ENCODE measurements around the gene TMEM132D. TPM values are rescaled to one million over a fixed set of nuclear protein-coding genes. Genes with fewer than 3 reads are reported as not detected.

Gene TMEM132D
- polyA plus RNA-seq, 1 experiment, result 0.02 TPM

- Histone ChIP-seq H3K36me3 (ENCODE audit: control insufficient read depth, insufficient read depth, low read length) (no peaks in the 10 kb centered on the region), H3K27me3 (ENCODE audit: control insufficient read depth, insufficient read depth, low read length) (no peaks in the 10 kb centered on the region), H3K4me3 (ENCODE audit: low read depth, low read length) (no peak overlapping the region)
- TF ChIP-seq, protein P1, sequence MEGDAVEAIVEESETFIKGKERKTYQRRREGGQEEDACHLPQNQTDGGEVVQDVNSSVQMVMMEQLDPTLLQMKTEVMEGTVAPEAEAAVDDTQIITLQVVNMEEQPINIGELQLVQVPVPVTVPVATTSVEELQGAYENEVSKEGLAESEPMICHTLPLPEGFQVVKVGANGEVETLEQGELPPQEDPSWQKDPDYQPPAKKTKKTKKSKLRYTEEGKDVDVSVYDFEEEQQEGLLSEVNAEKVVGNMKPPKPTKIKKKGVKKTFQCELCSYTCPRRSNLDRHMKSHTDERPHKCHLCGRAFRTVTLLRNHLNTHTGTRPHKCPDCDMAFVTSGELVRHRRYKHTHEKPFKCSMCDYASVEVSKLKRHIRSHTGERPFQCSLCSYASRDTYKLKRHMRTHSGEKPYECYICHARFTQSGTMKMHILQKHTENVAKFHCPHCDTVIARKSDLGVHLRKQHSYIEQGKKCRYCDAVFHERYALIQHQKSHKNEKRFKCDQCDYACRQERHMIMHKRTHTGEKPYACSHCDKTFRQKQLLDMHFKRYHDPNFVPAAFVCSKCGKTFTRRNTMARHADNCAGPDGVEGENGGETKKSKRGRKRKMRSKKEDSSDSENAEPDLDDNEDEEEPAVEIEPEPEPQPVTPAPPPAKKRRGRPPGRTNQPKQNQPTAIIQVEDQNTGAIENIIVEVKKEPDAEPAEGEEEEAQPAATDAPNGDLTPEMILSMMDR (IDR thresholded peaks at IDR 0.05; ENCODE audit: insufficient read depth, low read depth, low read length), result no peak
- DNase-seq (ENCODE audit: low read depth), result no peak
- ChIA-PET CTCF (no interaction called here), POLR2A (no interaction called here)
Measured at GRCh38 chr12:129615001-129615400, 288.8 kb downstream of the TMEM132D start.

- TF ChIP-seq, protein P1 (IDR thresholded peaks at IDR 0.05; ENCODE audit: insufficient read depth, low read depth, low read length), result no peak
- H3K36me3 ChIP-seq (ENCODE audit: control insufficient read depth, insufficient read depth, low read length), result no peaks in the 10 kb centered on the region
- H3K27me3 ChIP-seq (ENCODE audit: control insufficient read depth, insufficient read depth, low read length), result no peaks in the 10 kb centered on the region
- no peak overlapping the region for H3K4me3 ChIP-seq (ENCODE audit: low read depth, low read length)
- POLR2A ChIA-PET, result no interaction called here
- DNase-seq (ENCODE audit: low read depth), result no peak
- CTCF ChIA-PET, result no interaction called here
Measured at GRCh38 chr12:129614221-129614885, 289.5 kb downstream of the TMEM132D start.

- no peaks in the 10 kb centered on the region for H3K36me3 ChIP-seq (ENCODE audit: control insufficient read depth, insufficient read depth, low read length)
- no peak for DNase-seq (ENCODE audit: low read depth)
- TF ChIP-seq, protein P1 (IDR thresholded peaks at IDR 0.05; ENCODE audit: insufficient read depth, low read depth, low read length), result no peak
- POLR2A ChIA-PET, result no interaction called here
- CTCF ChIA-PET, result no interaction called here
- H3K4me3 ChIP-seq (ENCODE audit: low read depth, low read length), result no peak overlapping the region
- no peaks in the 10 kb centered on the region for H3K27me3 ChIP-seq (ENCODE audit: control insufficient read depth, insufficient read depth, low read length)
Measured at GRCh38 chr12:129613314-129613713, 290.5 kb downstream of the TMEM132D start.

GRCh38 chr12:129610601-129611120 lies 293.2 kb downstream of the TMEM132D start:
- TF ChIP-seq, protein P1 (IDR thresholded peaks at IDR 0.05; ENCODE audit: insufficient read depth, low read depth, low read length), result no peak
- Histone ChIP-seq H3K36me3 (ENCODE audit: control insufficient read depth, insufficient read depth, low read length) (no peaks in the 10 kb centered on the region), H3K27me3 (ENCODE audit: control insufficient read depth, insufficient read depth, low read length) (no peaks in the 10 kb centered on the region), H3K4me3 (ENCODE audit: low read depth, low read length) (no peak overlapping the region)
- POLR2A ChIA-PET, result no interaction called here
- CTCF ChIA-PET, result no interaction called here
- DNase-seq (ENCODE audit: low read depth), result no peak

DNA sequence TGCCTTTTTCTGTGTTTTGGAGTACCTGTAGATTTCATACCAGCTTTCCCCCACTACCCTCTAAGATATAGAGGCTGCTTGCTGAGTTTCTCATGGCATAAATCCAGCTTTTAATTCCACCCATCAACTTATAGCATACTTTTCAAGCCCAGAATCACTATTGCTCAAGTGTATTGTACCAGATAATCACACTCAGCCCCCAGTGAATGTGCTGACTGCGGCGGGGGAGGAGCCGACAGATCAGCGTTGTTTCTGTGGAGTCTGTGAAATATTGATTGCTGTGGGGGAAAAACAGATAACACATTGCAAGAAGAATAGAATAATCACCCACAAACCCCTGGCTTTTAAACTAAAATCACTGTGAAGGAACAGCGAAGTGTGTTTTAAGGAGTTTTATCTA lies 296.1 kb downstream of the TMEM132D start:
- ChIA-PET POLR2A (no interaction called here), CTCF (no interaction called here)
- TF ChIP-seq, protein P1 (IDR thresholded peaks at IDR 0.05; ENCODE audit: insufficient read depth, low read depth, low read length), result no peak
- H3K4me3 ChIP-seq (ENCODE audit: low read depth, low read length), result no peak overlapping the region
- no peaks in the 10 kb centered on the region for H3K27me3 ChIP-seq (ENCODE audit: control insufficient read depth, insufficient read depth, low read length)
- no peaks in the 10 kb centered on the region for H3K36me3 ChIP-seq (ENCODE audit: control insufficient read depth, insufficient read depth, low read length)
- DNase-seq (ENCODE audit: low read depth), result no peak
